CD4-positive, alpha-beta T cell treated with Interleukin-4 for 4 hours (primary cell): ENCODE results near the gene TRHDE.
"Not testable (repeated sequence)": the region's sequence is repeated elsewhere in the genome, so short reads cannot be mapped to it uniquely, and the experiment has no call there.

Experiments used
- DNase-seq: peaks from one replicate; pipeline ENCODE4 v3.0.0-alpha.2; 2020

Gene TRHDE

GRCh38 chr12:72535212-72535990 is 263.2 kb downstream of the TRHDE start:
- DNase-seq: no peak

DNA sequence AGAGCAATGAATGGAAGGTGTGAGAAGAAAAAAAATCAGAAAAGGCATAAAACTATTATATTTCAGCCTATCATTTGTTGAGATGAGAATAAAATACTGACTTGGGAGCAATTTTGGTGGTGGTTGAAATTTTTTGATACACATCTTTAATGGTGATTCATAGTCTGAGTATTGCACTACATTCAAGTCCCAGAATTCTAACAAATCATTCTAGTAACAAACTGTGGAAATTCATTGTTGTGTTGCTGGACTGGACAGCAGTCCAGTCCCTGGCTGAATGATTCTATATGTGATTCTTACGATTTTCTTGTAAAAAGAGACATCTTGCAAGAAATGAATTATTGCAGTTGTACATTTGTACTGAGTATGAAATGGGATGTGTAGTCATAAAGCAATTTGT is 268.6 kb downstream of the TRHDE start:
- DNase-seq: no peak

GRCh38 chr12:72543777-72544467 is 271.8 kb downstream of the TRHDE start:
- DNase-seq: no peak

- no peak for DNase-seq
These were observed 273.9 kb downstream of the TRHDE start for GRCh38 chr12:72546106-72546505.

DNA sequence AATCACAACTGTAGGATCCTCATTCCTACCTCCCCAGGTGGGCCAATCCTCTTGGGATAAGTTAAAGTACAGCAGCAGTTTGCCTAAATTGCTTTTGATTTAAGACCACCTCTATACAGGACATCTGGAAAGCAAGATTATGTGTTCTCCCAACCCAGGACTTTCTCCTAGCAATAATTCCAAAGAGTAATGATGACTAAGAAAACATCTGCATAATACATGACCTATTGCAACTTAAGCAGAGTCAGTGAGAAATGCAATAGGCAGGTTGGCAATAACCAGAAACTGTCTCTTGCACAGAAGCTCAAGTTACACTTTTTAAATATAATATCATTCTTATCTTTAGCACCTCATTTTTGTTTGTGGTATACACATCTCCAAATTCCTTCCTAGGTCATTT is 275.4 kb downstream of the TRHDE start:
- no peak for DNase-seq

DNA sequence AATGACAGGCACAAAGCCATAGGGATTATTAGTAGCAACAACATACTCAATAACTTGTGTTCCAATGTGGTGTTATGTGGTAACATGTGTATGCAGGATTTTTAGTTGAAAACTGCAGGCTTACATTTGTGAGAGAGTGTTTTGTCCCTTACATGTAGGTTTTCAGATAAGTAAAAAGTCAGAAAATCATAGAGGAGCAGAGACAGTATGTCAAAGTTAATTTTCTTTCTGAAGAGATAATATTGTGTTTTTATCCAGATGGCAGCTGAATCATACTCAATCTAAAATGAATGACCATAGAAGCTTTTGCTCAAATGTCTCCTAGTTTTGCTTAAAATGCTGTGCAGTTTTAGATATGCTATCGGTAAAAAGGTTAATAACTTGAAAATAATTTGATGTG is 277.0 kb downstream of the TRHDE start:
- no peak for DNase-seq

DNA sequence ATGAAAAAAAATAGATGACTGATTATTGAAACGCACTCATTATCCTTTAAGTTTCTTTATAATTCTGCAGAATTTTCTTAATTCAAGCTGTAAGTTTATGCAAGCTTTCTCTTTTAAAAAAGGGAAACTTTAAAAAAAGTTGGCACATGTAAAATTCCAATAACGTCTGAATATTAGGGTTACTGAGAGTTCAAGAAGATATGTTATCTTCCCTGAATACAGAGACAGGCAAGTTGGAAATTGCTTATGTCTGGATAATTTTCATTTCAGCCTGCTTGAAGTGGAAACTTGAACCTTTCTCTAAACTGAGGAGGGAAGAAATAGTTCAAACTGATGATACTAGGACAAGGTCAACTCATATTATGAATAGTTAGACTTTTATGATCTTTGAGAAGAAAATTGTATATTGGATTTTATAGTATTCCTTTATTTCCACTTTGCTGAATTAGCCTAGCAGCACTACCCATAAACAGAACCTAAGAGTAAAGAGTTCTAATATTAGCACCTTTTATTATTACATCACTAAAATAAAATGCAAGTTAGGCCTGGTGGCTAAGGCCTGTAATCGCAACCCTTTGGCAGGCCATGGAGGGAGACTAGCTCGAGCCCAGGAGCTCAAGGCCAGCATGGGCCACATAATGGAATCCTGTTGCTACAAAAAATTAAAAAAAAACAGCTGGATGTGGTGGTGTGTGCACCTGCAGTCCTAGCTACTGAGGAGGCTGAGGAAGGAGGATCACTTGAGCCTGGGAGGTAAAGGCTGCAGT is 288.0 kb downstream of the TRHDE start:
- DNase-seq: no peak

DNA sequence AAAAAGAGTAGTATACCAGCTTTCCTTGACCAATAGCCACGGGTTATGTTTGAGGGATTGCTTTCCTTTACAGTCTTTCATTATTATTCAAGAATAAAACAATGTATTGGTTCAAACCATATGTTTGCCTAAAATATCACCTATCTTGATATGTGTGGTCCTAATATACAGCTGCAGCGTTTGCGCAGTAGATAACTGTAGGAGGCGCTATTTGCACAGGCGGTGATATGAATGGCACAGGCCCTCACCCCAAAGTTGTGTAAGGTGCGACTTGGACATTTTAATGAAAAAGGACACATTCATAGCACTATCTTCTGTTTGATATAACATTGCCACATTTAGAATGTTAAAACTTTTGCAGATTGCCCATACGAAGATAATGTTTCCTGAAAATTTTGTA is 298.4 kb downstream of the TRHDE start:
- DNase-seq: no peak

DNA sequence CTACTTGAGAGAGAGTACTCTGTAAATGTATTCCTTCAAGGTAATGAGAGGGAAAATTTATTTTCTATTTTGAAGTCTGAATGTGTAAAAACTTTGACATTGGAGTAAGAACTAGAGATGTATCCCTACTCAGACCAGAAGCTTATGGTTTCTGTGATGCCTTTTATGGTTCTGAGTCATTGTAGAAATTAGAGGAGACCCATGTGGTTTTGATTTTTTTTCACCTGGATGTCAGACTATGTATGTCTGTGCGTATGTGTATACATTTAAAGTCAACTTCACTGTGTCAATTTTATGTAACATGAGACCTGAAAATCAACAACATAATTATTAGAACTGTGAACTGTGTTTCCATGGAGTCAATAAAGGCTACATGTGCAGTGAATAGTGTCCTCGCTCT is 302.0 kb downstream of the TRHDE start:
- no peak for DNase-seq

GRCh38 chr12:72578327-72578726 is 306.2 kb downstream of the TRHDE start:
- DNase-seq: no peak

DNA sequence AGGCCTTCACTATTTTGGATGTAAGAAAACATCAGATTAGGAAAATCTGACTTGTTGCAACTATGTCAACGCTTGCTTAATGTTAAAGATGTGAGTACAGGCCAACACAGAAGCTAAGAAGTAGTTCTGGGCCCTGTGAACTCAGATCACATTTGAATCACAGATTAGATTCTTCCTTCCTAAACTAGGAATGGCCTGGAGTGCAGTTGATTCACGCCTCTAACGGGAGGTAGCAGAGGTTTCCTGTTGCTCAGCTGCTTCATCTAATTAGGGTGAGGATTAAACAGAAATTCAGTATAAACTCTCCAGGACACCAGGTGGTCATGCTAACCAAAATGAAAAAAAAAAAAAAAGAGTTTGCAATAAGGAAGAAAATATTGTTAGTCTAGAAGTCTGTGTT is 314.3 kb downstream of the TRHDE start:
- DNase-seq: no peak

GRCh38 chr12:72602581-72602980 is 330.4 kb downstream of the TRHDE start:
- no peak for DNase-seq

DNA sequence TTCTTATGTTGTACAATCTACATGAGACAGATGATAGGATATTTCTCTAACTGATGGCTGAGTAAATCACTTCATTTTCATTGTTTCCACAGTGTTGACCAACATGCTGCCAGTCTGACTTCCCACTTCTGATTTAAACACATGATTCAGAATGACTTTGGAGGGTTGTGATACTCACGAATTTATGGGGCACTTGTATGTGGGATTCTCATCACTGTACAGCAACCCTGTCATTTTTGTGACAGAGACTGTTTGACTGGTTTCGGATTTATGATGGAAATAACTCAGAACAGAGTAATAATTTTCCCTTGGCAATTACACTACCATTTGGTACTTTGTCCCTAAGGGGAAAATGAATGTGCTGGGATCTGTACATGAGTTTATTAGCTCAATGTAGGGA is 333.8 kb downstream of the TRHDE start:
- no peak for DNase-seq

GRCh38 chr12:72610342-72610741 is 338.2 kb downstream of the TRHDE start:
- DNase-seq: no peak

GRCh38 chr12:72610854-72611358 is 338.7 kb downstream of the TRHDE start:
- no peak for DNase-seq

- no peak for DNase-seq
These were observed 340.0 kb downstream of the TRHDE start for GRCh38 chr12:72612171-72612570.

- no peak for DNase-seq
These were observed 346.6 kb downstream of the TRHDE start for GRCh38 chr12:72618764-72619163.

GRCh38 chr12:72622556-72622955 is 350.4 kb downstream of the TRHDE start:
- DNase-seq: no peak

- DNase-seq: no peak
These were observed 359.9 kb downstream of the TRHDE start for GRCh38 chr12:72631926-72632685.

DNA sequence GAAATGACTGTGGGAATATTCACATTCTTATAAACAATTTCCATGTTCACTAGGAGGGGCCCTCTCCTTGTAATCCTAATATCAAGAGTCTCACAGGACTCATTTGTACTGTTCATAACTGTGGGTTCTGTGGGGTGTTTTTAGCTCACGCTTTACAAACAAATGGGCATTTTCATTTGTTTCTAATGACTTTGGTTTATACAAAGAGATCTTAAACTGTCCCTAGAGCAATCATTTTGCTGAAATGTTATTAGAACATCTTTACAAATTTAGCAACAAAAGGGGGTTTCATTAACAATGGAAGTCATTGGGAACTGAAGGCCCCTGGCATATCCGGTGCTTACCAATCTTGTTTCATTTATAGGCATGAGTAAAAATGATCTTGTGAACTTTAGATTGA is 370.5 kb downstream of the TRHDE start:
- DNase-seq: no peak

- DNase-seq: no peak
These were observed 375.0 kb downstream of the TRHDE start for GRCh38 chr12:72647139-72647538.

- no peak for DNase-seq
These were observed 386.4 kb downstream of the TRHDE start for GRCh38 chr12:72658615-72659014.

- DNase-seq: not testable (repeated sequence)
These were observed 388.0 kb downstream of the TRHDE start for GRCh38 chr12:72660174-72660573.
